SK-N-SH (cell line): ENCODE data around the gene ARMH4. TPM values are rescaled to one million over a fixed set of nuclear protein-coding genes. Genes with fewer than 3 reads are reported as not detected.

Experiments
- CTCF ChIA-PET: fragments of 300-600, 350-600 bp; formaldehyde crosslinking; extraction: SDS; loops from one replicate; lab custom pipeline; 2021; lab: Yijun Ruan, JAX
- POLR2A ChIA-PET: fragments of 350-600 bp; sonication (Branson Sonifier 250); formaldehyde crosslinking; extraction: SDS; loops from one replicate; lab custom pipeline; 2020; ENCODE audit warnings: antibody characterized with exemption, inconsistent platforms; lab: Yijun Ruan, JAX
- DNase-seq: peaks from one replicate; pipeline ENCODE4 v3.0.0; 2012
- H2AFZ ChIP-seq: fragments of 200-600 bp; sonication (generic); 2 replicates; pipeline ENCODE4 v1.8.1; 2016; ENCODE audit warnings: antibody characterized with exemption, mild to moderate bottlenecking, low read depth
- H3F3A ChIP-seq: fragments of 200-600 bp; sonication (generic); replicated peaks from 2 replicates; pipeline ENCODE3; 2016; ENCODE audit warnings: antibody characterized with exemption, mild to moderate bottlenecking; ENCODE audit not compliant: insufficient read depth
- H3K27ac ChIP-seq, 2 experiments: fragments of 200-500 bp in 1 of 2; fragments of 200-600 bp in 1 of 2; sonication (Bioruptor generic) in 1 of 2; sonication (generic), shearing (Covaris generic) in 1 of 2; 2 replicates each; pipeline versions ENCODE4 v1.5.1 to v1.6.1; 2014 to 2016; ENCODE audit warnings: low read depth in 2 of 2, inconsistent platforms in 1 of 2, low read length in 1 of 2, mild to moderate bottlenecking in 1 of 2, mixed read lengths in 1 of 2
- H3K27me3 ChIP-seq: fragments of 200-600 bp; sonication (generic), shearing (Covaris generic); 2 replicates; pipeline ENCODE4 v1.6.1; 2016; ENCODE audit warnings: mixed run types; ENCODE audit not compliant: insufficient read depth
- H3K36me3 ChIP-seq, 2 experiments: fragments of 200-500 bp in 1 of 2; fragments of 200-600 bp in 1 of 2; sonication (Bioruptor generic) in 1 of 2; sonication (generic) in 1 of 2; replicated peaks in 1 of 2; 2 replicates each; pipeline versions ENCODE3 to v1.5.1; 2014 to 2016; ENCODE audit warnings: low read length in 1 of 2, mild to moderate bottlenecking in 1 of 2; ENCODE audit not compliant: insufficient read depth in 2 of 2, control insufficient read depth in 1 of 2
- H3K4me1 ChIP-seq, 2 experiments: fragments of 200-500 bp in 1 of 2; fragments of 200-600 bp in 1 of 2; sonication (Bioruptor generic) in 1 of 2; sonication (generic), shearing (Covaris generic) in 1 of 2; 2 replicates each; pipeline versions ENCODE4 v1.5.1 to v1.6.1; 2014 to 2016; ENCODE audit warnings: low read depth in 1 of 2, low read length in 1 of 2, mixed run types in 1 of 2; ENCODE audit not compliant: insufficient read depth in 2 of 2, control insufficient read depth in 1 of 2
- H3K4me2 ChIP-seq: fragments of 200-600 bp; sonication (generic), shearing (Covaris generic); 2 replicates; pipeline ENCODE4 v1.6.1; 2017; ENCODE audit warnings: mixed run types
- H3K4me3 ChIP-seq, 2 experiments: fragments of 200-500 bp in 1 of 2; fragments of 200-600 bp in 1 of 2; sonication (Bioruptor generic) in 1 of 2; sonication (generic), shearing (Covaris generic) in 1 of 2; 2 replicates each; pipeline versions ENCODE4 v1.5.1 to v1.8.1; 2014 to 2016; ENCODE audit warnings: low read depth in 2 of 2, inconsistent platforms in 1 of 2, low read length in 1 of 2, mild to moderate bottlenecking in 1 of 2, mixed read lengths in 1 of 2, moderate library complexity in 1 of 2
- H3K79me2 ChIP-seq: fragments of 200-600 bp; sonication (generic); 2 replicates; pipeline ENCODE4 v1.8.1; 2017; ENCODE audit warnings: mild to moderate bottlenecking; ENCODE audit not compliant: insufficient read depth
- H3K9ac ChIP-seq: fragments of 200-600 bp; sonication (generic); 2 replicates; pipeline ENCODE4 v1.6.1; 2017; ENCODE audit warnings: mixed run types
- H3K9me2 ChIP-seq: fragments of 200-600 bp; sonication (generic); 2 replicates; pipeline ENCODE4 v1.6.1; 2017; ENCODE audit warnings: mixed run types
- H3K9me3 ChIP-seq: fragments of 200-600 bp; sonication (generic); 2 replicates; pipeline ENCODE4 v1.6.1; 2017; ENCODE audit warnings: mixed run types, mild to moderate bottlenecking, moderate library complexity
- H4K20me1 ChIP-seq: fragments of 200-600 bp; sonication (generic); 2 replicates; pipeline ENCODE4 v1.6.1; 2017; ENCODE audit warnings: mild to moderate bottlenecking, mixed run types; ENCODE audit not compliant: insufficient read depth
- CTCF ChIP-seq: fragments of 200-600 bp; sonication (generic); IDR thresholded peaks from 2 replicates; pipeline ENCODE4 v1.6.1; 2017; ENCODE audit warnings: antibody characterized with exemption, mild to moderate bottlenecking, moderate library complexity
- ELF1 ChIP-seq: IDR thresholded peaks from 2 replicates; pipeline ENCODE4 v1.4.0; 2012
- GATA2 ChIP-seq: sonication (generic); formaldehyde crosslinking; IDR thresholded peaks from 2 replicates; pipeline ENCODE4 v1.5.0; 2020; ENCODE audit warnings: mild to moderate bottlenecking, missing genetic modification reagents
- IRF3 ChIP-seq: fragments of 150-350 bp; IDR thresholded peaks from 2 replicates; pipeline ENCODE4 v1.6.1; 2016; ENCODE audit warnings: mild to moderate bottlenecking, low read depth, low read length
- PBX3 ChIP-seq: IDR thresholded peaks from 2 replicates; pipeline ENCODE4; 2012
- RCOR1 ChIP-seq: fragments of 150-350 bp; IDR thresholded peaks from 2 replicates; pipeline ENCODE4 v1.6.1; 2017; ENCODE audit warnings: antibody characterized with exemption, low read length
- REST ChIP-seq: IDR thresholded peaks from 2 replicates; pipeline ENCODE4 v1.6.1; 2012; ENCODE audit warnings: mild to moderate bottlenecking, low read depth, low read length, moderate library complexity
- RFX5 ChIP-seq: IDR thresholded peaks from 2 replicates; pipeline ENCODE4 v1.6.1; 2012; ENCODE audit warnings: mild to moderate bottlenecking, improper control_type of control experiment, low read length
- TCF12 ChIP-seq: IDR thresholded peaks from 2 replicates; pipeline ENCODE4 v1.4.0; 2012
- TEAD4 ChIP-seq: IDR thresholded peaks from 2 replicates; pipeline ENCODE4 v1.4.0; 2012; ENCODE audit warnings: mild to moderate bottlenecking, borderline replicate concordance; ENCODE audit not compliant: insufficient read depth
- USF2 ChIP-seq: fragments of 150-350 bp; IDR thresholded peaks from 2 replicates; pipeline ENCODE4 v1.6.1; 2017; ENCODE audit warnings: antibody characterized with exemption, low read length, low read depth, borderline replicate concordance
- YY1 ChIP-seq: IDR thresholded peaks from 2 replicates; pipeline ENCODE4 v1.4.0; 2012; ENCODE audit warnings: low read depth, mild to moderate bottlenecking
- WGBS: methylation state at CpG from one replicate; pipeline ENCODE4 v1.1.6; 2017; ENCODE audit warnings: low lambda C conversion rate; 5-methylcytosine and 5-hydroxymethylcytosine counted together
- polyA plus RNA-seq, 3 experiments: library from polyadenylated mRNA; depleted of rRNA; stranded (reverse); fragments of >200 nt; gene quantifications; 2 replicates each; pipeline ENCODE4 v1.2.3, GENCODE V29; 2012

The ARMH4 gene
- polyA plus RNA-seq, 1 of the 3 experiments (the other 2 are of a cell fraction) = 0.39 TPM

- 0 out of 2 replicates have a peak, but pooled peaks have one; percentile 65 for TF ChIP-seq TEAD4
- TF ChIP-seq ELF1 = no peak
- no peak for TF ChIP-seq CTCF
- 0 out of 2 replicates have a peak, but pooled peaks have one; percentile 48 for TF ChIP-seq YY1
- no peak for TF ChIP-seq GATA2 (CRISPR knock-in tag)
- TF ChIP-seq RCOR1 = no peak
- TF ChIP-seq USF2 = no peak
- no peak for TF ChIP-seq REST
- TF ChIP-seq PBX3 = peak; percentile 84
- TF ChIP-seq IRF3 = no peak
Measured at GRCh38 chr14:58082491-58083098, 69.4 kb downstream of the ARMH4 start (continued).

- 9% methylated on average over 2 of the region's 2 CpGs for WGBS
- DNase-seq = no peak
- CTCF ChIA-PET = interaction anchor here (1.0 to 1.5 kb wide), 2 partner anchors 9 to 1590 kb away, joined by 3 to 7 read pairs; no protein-coding TSS in a partner anchor
- Histone ChIP-seq H2AFZ (peak overlapping the region; percentile 70), H3K4me2 (peak overlapping the region; percentile 53; the same call in 1 of the 2 replicates), H3K4me1 (peaks cover 0 to 32% of the 10 kb centered on the region in 2 experiments; a peak in 3 of 4 replicates), H3F3A (peaks cover 17% of the 10 kb centered on the region), H3K36me3 (no peaks in the 10 kb centered on the region), H3K27me3 (no peaks in the 10 kb centered on the region), H4K20me1 (no peaks in the 10 kb centered on the region), H3K9ac (peak overlapping the region; percentile 39), H3K79me2 (no peaks in the 10 kb centered on the region), H3K27ac (peak overlapping the region; percentile 64 to 94; a peak in 3 of 4 replicates), H3K9me2 (no peaks in the 10 kb centered on the region), H3K9me3 (no peaks in the 10 kb centered on the region), H3K4me3 (0 out of 4 replicates have a peak overlapping the region, but pooled peaks of 1 of the 2 experiments have one; percentile 2)
- no peak for TF ChIP-seq TCF12
- TF ChIP-seq PBX3 = peak; percentile 17; the same call in 1 of the 2 replicates
- TF ChIP-seq RFX5 = no peak
- POLR2A ChIA-PET = no interaction called here
Measured at GRCh38 chr14:58082011-58082410, 70.0 kb downstream of the ARMH4 start.
